GM12875 (cell line): ENCODE data around the gene ST6GALNAC3.
"Not testable (repeated sequence)": the region's sequence is repeated elsewhere in the genome, so short reads cannot be mapped to it uniquely, and the experiment has no call there.

Source experiments
- H3K4me3 ChIP-seq: one replicate; pipeline ENCODE4 v1.5.1; 2011; ENCODE audit warnings: low read depth, low read length, control low read depth
- CTCF ChIP-seq: IDR thresholded peaks from 2 replicates; pipeline ENCODE4 v1.5.1; 2011; ENCODE audit warnings: low read depth, mild to moderate bottlenecking, control low read depth, inconsistent platforms, low read length, moderate library complexity, borderline replicate concordance; ENCODE audit not compliant: insufficient read depth

The ST6GALNAC3 gene

GRCh38 chr1:76113446-76113845, 38.9 kb downstream of the ST6GALNAC3 start:
- TF ChIP-seq CTCF = no peak
- no peak overlapping the region for H3K4me3 ChIP-seq

- no peak for TF ChIP-seq CTCF
- no peak overlapping the region for H3K4me3 ChIP-seq
Measured at GRCh38 chr1:76115171-76115570, 40.6 kb downstream of the ST6GALNAC3 start.

- H3K4me3 ChIP-seq = no peak overlapping the region
- no peak for TF ChIP-seq CTCF
Measured at GRCh38 chr1:76121850-76122249, 47.3 kb downstream of the ST6GALNAC3 start.

GRCh38 chr1:76122271-76122670, 47.7 kb downstream of the ST6GALNAC3 start:
- H3K4me3 ChIP-seq = no peak overlapping the region
- no peak for TF ChIP-seq CTCF

GRCh38 chr1:76123411-76124064, 49.0 kb downstream of the ST6GALNAC3 start:
- H3K4me3 ChIP-seq = not testable (repeated sequence)

- no peak for TF ChIP-seq CTCF
Measured at GRCh38 chr1:76124196-76124595, 49.6 kb downstream of the ST6GALNAC3 start.

GRCh38 chr1:76125473-76126219, 51.1 kb downstream of the ST6GALNAC3 start:
- TF ChIP-seq CTCF = no peak
- H3K4me3 ChIP-seq = no peak overlapping the region

More at GRCh38 chr1:76124196-76124595, 49.6 kb downstream of the ST6GALNAC3 start:
- H3K4me3 ChIP-seq = no peak overlapping the region
